Hematopoietic multipotent progenitor cell treated with erythropoietin and hydrocortisone succinate and interleukin-3 and kit ligand, for 8 days (in vitro differentiated cells): ENCODE data around the gene LBHD2.
"Not testable (repeated sequence)": the region's sequence is repeated elsewhere in the genome, so short reads cannot be mapped to it uniquely, and the experiment has no call there.

Experiments
- DNase-seq: peaks from one replicate; pipeline ENCODE4 v3.0.0-alpha.2; 2015

LBHD2 gene

GRCh38 chr14:103107455-103107854 lies 23.4 kb downstream of the LBHD2 start:
- no peak for DNase-seq

- DNase-seq: no peak
These were observed 24.1 kb downstream of the LBHD2 start for GRCh38 chr14:103107941-103108748.

GRCh38 chr14:103108749-103109207 lies 24.8 kb downstream of the LBHD2 start:
- DNase-seq: no peak

GRCh38 chr14:103109535-103110441 lies 25.8 kb downstream of the LBHD2 start:
- DNase-seq: no peak

- DNase-seq: no peak
These were observed 26.7 kb downstream of the LBHD2 start for GRCh38 chr14:103110681-103111231.

GRCh38 chr14:103111232-103111868 lies 27.3 kb downstream of the LBHD2 start:
- no peak for DNase-seq

- no peak for DNase-seq
These were observed 28.6 kb downstream of the LBHD2 start for GRCh38 chr14:103112400-103113243.

GRCh38 chr14:103113303-103113702 lies 29.3 kb downstream of the LBHD2 start:
- no peak for DNase-seq

GRCh38 chr14:103113774-103114173 lies 29.8 kb downstream of the LBHD2 start:
- DNase-seq: no peak

- not testable (repeated sequence) for DNase-seq
These were observed 31.2 kb downstream of the LBHD2 start for GRCh38 chr14:103115086-103115679.

GRCh38 chr14:103115845-103116572 lies 32.0 kb downstream of the LBHD2 start:
- DNase-seq: no peak

GRCh38 chr14:103116636-103117035 lies 32.6 kb downstream of the LBHD2 start:
- DNase-seq: no peak

- DNase-seq: not testable (repeated sequence)
These were observed 33.5 kb downstream of the LBHD2 start for GRCh38 chr14:103117499-103117898.

- no peak for DNase-seq
These were observed 34.1 kb downstream of the LBHD2 start for GRCh38 chr14:103118018-103118662.

GRCh38 chr14:103118663-103119404 lies 34.8 kb downstream of the LBHD2 start:
- DNase-seq: no peak

GRCh38 chr14:103119527-103119926 lies 35.5 kb downstream of the LBHD2 start:
- not testable (repeated sequence) for DNase-seq

- DNase-seq: no peak
These were observed 37.3 kb downstream of the LBHD2 start for GRCh38 chr14:103121121-103121845.

- DNase-seq: no peak
These were observed 38.0 kb downstream of the LBHD2 start for GRCh38 chr14:103121846-103122584.
